ENCODE results near the gene FGF19.
A peak's percentile ranks its signal among the peaks of the same experiment; 100 is the strongest.
"Not testable (repeated sequence)": the region's sequence is repeated elsewhere in the genome, so short reads cannot be mapped to it uniquely, and the experiment has no call there.

Gene FGF19

DNA sequence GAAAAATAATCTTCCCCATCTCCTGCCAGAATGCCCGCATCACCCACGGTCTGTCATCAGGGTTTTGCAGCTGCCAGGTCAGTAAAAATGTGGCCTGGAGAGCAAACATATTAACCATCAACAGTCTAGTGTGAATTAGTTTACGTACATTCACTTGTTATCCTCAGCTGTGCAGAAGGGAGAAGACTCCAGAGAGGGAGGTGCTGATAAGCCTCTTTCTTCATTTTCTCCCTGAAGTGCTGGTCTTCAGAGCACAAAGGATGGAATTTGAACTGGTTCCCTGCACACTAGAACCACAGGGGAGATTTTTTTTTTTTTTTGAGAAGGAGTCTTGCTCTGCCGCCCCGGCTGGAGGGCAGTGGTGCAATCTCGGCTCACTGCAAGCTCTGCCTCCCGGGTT lies 8.2 kb downstream of the FGF19 start:
- DNase-seq: no peak

DNA sequence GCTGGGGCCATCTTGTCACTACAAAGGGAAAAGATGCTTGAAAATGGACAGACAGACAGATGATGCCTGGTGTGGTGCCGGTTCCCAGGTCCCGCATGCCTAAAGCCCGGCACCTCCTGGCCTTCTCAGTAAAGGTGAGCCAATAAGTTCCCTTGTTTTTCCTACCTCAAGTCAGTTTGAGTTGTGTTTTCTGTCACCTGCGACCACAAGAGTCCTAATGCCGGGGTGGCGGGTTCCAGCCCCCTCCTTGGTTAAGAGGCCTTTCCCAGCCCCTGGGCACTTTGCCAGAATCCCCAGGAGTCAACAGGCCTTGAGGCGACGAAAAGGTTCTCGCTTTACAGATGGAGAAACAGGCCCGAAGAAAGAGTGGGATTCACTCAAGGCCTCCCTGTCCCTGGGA lies 9.0 kb downstream of the FGF19 start:
- peak; percentile 32 for DNase-seq

DNA sequence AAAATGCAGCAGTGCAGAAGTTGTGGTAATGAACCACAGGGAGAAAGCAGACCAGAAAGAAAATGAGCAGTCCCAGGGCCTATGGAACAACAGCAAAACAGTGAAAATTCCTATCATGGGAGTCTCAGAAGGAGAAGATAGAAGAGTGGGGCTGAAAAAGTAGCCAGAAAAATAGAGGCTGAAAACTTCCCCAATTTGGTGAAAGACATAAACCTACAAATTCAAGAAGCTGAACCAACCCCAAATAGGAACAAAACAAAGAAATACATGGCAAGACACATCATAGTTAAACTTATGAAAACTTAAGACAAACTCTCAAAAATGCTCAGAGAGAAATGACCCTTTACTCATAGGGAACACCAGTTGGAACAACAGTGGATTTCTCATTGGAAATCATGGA lies 11.4 kb downstream of the FGF19 start:
- no peak for DNase-seq

DNA sequence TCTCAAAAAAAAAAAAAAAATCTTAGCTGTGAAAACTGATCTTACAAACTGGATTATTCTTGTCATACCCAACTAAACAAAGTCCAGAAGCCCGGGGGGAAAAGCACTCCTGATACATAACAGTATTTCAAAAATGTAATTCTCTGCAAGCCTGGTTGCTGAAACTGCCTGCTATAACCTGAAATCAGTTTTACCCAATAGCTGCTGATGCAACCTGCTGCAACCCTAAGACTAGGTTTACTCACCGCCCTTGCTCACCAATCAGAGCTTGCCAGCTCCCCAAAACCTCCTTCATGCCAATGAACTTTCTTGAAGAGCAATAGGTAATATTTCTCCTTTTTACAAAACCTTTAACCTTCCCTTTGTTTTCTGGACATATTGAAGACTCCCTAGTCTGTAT lies 12.4 kb downstream of the FGF19 start:
- no peak for DNase-seq

DNA sequence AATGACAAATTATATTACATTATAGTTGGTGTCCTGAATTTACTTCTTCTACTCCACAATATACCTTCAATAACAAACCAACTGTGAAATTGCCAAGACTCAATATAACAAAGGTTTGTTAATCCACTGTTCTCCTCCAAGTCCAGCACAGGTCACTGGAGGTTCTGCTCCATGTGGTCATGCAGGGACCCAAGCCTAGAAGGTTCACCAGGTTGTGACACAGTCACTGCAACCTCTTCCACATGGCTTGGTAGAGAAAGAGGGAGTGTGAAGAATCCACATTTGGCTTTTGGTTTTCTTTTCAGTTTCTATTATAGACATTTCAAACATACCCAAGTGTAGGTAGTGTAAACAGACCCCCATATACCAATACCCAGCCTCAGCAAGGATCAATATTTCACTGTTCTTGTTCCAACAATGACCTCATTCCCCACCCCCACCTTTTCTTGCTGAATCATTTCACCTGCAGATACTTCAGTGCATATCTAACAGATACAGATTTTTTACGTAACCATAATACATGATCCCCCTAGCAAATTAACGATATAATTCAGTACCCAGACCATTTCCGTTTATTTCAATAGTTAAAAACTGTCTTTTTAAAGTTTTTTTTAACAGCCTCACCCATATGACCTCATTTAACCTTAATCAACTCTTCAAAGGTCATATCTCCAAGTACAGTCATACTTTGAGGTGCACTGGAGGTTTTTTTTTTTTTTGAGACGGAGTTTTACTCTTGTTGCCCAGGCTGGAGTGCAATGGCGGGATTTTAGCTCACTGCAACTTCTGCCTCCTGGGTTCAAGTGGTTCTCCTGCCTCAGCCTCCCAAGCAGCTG lies 14.1 kb downstream of the FGF19 start:
- no peak for DNase-seq

DNA sequence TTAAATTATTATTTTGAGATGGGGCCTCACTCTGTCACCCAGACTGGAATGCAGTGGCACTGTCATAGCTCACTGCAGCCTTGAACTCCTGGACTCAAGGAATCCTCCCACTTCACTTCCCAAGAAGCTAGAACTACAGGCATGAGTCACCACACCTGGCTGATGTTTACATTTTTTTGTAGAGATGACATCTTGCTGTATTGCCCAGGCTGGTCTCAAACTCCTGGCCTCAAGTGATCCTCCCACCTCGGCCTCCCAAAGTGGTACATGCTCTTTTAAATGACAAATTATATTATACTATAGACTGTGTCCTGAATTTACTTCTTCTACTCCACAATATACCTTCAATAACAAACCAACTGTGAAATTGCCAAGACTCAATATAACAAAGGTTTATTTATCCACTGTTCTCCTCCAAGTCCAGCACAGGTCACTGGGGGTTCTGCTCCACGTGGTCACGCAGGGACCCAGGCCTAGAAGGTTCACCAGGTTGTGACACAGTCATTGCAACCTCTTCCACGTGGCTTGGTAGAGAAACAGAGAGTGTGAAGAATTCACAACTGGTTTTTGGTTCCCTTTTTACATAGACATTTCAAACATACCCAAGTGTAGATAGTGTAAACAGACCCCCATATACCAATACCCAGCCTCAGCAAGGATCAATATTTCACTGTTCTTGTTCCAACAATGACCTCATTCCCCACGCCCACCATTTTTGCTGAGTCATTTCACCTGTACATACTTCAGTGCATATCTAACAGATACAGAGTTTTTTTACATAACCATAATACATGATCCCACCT lies 15.7 kb downstream of the FGF19 start:
- not testable (repeated sequence) for DNase-seq

DNA sequence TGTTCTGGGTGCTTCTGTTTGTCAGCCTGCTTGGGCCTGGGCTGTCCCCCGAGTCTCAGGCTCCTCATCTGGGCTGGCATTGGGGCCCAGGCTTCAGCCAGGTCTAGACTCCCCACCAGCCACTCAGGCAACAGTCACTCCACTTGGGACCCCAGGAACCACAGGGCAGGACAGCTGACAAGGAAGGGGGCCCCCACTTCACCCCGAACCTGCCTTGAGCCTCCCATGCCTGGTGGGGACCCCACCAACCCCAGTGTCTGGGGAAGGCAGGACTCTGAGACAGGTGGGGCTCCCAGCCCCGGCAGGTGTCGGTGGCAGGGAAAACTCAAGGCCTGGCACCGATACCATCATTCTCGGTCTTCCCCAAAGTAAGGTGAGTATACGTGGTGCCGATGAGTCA lies 17.0 kb downstream of the FGF19 start:
- DNase-seq: no peak

DNA sequence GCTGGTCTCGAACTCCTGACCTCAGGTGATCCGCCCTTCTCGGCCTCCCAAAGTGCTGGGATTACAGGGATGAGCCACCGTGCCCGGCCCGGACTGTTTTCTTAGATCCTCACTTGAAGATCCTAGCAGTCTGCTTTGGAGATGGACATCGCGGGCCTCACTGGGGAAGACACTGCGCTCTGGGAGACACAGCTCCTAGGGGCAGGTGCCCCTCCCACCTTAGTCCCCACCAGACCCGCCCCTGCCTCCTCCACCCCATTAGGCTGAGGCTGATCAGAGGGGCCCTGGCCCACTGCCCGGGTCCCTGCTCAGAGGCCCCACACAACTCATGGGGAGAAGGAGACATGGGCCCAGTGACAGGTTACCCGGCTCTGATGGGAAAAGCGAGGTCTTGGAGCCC lies 17.4 kb downstream of the FGF19 start:
- no peak for DNase-seq

DNA sequence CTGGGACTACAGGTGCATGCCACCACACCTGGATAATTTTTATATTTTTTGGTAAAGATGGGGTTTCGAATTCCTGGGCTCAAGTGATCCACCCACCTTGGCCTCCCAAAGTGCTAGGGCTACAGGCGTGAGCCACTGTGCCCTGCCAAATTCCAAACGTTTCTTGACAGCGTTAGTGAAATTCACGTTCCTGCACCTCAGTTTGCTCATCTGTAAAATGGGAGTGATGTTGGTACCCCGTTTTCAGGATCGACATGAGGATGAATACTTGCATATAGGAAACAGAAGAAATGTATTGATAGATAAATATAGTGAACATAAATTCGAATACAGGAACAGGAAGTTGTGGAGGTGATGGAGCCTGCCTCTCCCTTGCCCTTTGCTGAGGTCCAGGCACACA lies 18.5 kb downstream of the FGF19 start:
- DNase-seq: no peak

DNA sequence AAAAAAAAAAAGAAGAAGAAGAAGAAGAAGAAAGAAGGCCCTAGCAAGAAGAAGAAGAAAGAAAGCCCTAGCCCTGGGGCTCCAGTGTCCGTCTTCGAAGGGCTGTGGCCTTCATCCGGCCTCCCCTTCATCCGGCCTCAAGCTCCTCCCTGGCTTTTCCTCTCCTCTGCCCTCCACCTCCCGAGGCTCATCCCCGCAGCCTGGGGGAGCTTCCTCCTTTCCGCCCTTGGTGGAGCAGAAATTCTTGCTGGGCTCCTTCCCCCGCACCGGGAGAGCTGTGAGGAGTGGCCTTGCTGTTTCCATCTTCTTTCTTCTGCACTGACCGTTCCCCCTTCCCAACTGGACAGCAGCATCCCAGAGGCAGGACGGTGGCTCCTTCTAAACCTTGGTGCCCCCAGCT lies 19.2 kb downstream of the FGF19 start:
- DNase-seq: no peak

DNA sequence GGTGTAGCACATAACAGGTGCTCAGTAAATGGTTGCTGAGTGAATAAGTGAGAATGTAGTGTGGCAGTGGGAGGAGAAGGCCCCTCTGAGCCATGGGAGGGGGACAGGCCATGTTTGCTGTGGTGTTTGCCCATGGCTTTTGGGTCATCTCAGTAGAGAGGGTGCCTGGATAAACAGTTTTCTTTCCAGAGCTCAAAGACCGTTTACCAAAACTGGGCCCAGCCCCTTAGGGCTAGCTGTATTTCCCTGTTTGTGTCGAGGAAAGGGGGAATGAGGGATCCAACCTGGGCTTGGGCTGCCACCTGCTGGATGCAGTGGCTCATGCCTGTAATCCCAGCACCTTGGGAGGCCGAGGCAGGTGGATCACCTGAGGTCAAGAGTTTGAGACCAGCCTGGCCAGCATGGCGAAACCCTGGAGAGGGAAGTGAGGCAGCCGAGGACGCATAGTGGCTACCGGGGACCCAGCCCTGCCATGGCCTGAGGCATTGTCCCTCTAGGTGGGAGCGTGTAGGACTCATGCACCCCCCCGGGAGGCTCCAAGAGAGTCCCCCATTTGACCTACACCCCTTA lies 20.0 kb downstream of the FGF19 start:
- no peak for DNase-seq

DNA sequence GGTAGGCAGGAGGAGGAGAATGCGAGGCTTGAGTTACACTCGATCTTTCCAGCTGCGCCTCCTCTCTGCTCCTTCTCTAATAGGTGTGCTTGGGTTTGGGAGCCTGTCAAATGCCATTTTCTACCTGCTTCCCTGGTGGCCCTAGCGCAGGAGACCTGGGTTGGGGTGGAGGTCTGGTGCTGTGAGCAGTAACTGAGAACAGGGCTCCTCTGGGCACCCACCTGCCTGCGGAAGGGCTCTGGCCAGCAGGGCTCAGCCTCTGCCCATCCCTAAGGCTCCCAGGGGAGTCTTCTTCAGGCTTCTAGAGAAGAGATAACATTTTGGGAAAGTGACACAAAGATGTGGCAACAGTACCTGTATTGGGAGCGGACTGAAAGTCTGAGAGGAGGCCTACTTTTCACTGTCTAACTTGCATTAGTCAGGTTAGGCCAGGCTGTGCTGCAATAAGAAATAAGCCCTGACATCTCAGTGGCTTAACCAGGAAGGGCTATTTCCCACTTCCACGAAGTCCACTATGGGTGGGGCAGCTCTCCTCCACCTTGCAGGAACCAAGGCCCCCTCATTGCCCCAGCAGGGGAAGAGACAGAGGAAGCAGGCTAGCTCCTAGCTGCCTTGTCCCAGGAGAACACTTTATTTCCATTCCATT lies 21.0 kb downstream of the FGF19 start:
- DNase-seq: no peak

DNA sequence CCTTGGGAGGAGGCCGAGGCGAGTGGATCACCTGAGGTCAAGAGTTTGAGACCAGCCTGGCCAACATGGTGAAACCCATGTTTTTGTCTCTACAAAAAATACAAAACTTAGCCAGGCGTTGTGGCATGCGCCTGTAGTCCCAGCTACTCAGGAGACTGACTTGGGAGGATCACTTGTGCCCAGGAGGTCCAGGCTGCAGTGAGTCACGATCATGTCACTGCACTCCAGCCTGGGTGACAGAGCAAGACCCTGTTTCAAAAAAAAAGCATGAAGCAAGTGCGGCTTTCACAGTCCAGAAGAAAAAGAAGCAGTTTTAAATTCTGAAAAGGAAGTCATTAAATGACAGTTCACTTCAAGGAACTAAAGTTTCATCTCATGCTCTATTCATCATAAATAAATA lies 21.6 kb downstream of the FGF19 start:
- no peak for DNase-seq

DNA sequence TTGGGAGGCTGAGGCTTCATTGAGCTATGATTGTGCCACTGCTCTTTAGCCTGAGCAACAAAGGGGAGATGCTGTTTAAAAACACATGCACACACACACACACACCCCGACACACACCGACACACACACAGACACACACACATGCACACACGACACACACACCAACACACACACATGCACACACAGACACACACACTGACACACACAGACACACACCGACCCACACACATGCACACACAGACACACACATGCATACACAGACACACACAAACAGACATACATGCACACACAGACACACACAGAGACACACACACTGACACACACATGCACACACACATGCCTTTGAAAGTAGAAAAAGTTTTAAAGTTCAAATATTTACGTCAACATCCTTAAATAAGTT lies 23.1 kb downstream of the FGF19 start:
- no peak for DNase-seq

DNA sequence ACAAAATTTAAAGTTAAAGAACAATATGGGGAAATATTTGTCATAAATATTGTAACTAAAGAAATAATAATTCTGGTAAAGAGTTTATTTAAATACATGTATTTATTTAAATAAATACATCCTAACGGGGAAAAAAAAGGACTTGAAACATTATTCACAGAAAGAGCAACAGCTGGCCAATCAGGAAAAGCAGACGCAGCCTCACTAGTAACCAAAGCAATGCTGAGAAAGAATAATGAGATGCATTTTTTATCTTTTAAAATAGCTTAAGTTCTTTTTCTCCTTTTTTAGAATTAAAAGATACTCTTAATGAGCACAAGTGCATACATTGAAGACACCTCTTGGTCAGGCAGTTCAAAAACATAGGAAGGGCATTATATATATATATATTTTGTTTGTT lies 26.1 kb downstream of the FGF19 start:
- DNase-seq: no peak

DNA sequence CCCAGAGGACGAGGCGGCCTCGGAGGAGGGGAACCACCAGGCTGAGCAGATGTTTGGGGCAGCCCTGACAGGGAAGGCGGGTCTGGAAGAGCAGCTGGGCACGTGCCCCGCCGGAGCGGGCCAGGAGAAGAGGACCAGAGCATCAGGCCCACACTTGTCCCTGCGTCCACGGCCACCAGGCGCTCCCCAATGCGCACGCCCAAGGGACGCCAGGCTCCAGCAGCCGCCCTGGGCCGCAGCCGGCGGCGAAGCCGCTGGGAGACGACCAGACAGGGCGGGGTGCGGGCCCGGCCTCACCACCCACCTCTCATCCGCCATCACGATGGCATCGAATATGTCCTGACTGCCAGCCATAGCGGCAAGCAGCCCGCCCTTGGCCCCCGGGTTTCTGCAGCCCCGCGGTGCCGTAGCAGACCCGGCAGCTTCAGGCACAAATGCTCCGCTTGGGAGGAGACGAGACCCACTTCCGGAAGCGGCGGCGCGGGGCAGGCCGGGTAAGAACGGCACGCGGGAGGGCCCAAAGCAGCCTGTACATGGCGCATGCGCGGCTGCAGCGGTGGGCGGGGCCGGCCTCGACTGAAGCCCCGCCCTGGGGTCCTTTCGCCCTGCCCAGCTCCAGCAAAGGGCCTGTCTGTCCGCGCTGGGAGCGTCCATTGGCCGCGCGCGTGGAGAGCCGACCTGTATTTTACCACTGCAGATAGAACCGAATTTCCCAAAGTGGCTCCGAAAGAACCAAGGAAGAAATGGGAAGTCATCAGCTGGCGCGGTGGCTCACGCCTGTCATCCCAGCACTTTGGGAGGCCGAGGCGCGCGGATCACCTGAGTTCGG lies 28.7 kb downstream of the FGF19 start, which contains the start of gene LTO1:
LTO1 (minus strand) TSS at position 468 of the 829 bp plus-strand sequence; CDS start at position 354, 114 bp downstream.
- peak; percentile 90 for DNase-seq

DNA sequence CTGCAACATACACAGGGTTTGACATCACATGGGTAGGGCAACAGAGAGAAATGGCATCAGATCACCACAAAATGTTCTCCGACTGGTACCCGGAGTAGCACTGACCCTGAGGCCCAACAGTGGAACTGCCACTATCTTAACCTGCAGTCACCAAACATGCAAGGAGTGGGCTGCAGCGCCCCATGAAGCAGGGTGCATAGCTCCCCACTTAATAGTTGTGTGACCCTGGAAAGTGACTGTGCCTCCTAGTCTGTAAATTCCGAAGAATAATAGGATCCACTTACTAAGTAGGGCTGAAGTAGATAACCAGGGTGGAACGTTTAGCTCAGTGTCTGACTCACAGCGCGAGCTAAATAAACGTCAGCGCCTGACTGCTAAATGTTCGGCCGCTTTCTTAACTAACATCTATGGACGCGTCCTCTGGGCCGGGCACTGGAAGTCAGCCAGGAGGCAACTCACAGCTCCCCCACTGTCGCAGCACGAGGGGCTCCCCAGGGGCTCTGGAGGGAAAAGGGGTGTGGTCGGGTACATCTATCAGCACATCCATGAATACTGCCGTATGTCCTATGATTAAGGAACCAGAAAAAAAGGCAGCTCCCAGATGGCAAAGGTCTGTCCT lies 29.4 kb downstream of the FGF19 start:
- DNase-seq: no peak

DNA sequence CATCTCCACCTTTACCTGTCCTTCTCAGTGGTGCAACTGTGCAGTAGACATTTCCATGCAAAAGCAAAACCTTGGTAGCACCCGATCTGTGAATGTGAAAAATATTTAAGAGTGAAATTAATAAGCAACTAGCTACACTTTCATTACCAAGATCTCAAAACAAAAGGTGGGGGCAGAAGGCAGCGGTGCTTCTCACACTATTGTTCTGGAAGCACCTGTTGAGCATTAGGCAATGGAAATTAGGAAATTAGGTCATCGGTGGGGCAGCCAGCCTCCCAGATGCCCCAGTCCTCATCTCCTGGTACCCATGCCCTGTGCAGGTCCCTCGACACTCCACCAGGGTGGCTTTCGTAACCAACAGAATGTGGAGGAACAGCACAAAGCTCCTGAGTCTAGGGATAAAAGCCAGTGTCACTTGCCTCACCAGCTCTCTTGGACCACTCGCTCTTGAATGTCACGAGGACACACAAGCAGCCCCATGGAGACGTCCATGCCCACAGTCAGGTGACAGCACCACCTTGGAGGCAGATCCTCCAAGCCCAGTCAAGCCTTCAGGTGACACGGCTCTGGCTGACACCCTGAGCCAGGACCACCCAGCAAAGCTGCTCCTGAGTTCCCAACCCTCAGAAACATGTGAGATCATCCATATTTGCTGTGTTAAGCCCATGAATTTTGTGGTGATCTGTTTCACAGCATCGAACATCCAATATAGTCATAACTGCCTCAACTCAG lies 31.9 kb downstream of the FGF19 start:
- DNase-seq: no peak

DNA sequence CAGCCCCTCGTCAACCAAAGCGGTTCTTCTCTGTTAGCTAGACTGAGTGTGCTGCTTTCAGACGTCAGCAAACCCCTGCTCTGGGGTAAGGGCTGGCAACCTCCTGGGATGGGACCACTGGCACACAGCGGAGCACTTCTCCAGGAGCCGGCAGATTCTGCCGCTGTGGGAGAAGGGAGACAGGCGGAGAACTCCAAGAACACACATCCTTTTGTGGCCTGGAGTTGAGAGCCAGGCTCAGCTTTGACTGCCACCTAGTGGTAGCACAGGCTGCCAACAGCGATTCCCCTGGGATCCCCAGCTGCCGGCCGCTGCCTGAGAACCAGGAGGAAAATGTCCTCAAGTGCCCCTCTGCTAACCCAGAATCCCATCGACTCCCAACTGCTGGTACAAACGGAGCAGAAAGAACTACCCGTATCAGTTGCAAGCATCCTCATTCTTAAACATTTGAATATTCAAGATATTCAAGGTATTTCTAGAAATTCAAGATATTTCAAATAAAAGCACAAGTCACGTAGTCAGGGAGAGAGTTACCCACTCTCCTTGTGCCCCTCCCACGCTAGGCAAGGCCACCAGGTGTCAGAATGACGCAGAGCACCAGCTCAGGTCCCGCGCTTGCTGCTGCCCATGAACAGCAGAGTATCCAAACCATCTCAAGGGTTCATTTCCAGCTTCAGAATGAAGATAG lies 33.5 kb downstream of the FGF19 start:
- DNase-seq: peak; percentile 65

DNA sequence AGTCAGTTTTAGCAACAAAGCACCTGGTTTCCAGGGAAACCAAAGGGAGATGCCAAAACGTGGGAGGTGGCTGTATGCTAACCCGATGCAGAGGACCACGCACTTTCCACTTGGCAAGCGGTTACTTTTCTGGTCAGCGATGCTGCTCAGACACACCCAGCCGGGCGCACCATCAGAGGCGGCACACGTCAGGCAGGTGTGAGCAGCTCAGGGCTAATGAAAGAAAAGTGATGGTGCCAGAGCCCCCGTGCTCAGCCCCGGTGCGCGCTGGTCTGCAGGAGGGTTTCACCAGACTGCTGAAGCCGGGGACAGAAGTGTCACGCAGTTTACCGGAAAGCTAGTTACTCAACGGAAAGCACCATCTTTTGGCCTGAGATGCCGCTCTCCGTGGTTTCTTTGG lies 34.3 kb downstream of the FGF19 start:
- DNase-seq: no peak

All from DMS79 treated with DMSO at 0.1 percent for 48 hours (cell line).